Lung (tissue), 12 donors: ENCODE results near the gene PIBF1. TPM values are rescaled to one million over a fixed set of nuclear protein-coding genes. Genes with fewer than 3 reads are reported as not detected.

Experiments
- ATAC-seq: fragments of 200-7000 bp; cut with Tn5 transposase; one replicate; pipeline ENCODE4 v1.9.1; 2020; ENCODE audit warnings: moderate number of reproducible peaks; ENCODE audit not compliant: insufficient read depth, low FRiP score
- DNase-seq, 3 donors: peaks; one replicate each; pipeline ENCODE4 v3.0.0-alpha.2; 2013 to 2017
- H3K27ac ChIP-seq, 2 donors: one replicate each; pipeline ENCODE4 v1.5.1; 2013; ENCODE audit warnings: mild to moderate bottlenecking in 2 of 2, moderate library complexity in 2 of 2, control low read depth in 1 of 2, inconsistent platforms in 1 of 2, low read depth in 1 of 2, low read length in 1 of 2
- H3K27me3 ChIP-seq, 3 donors: one replicate each; pipeline ENCODE4 v1.5.1; 2013; ENCODE audit warnings: low read length in 2 of 3; ENCODE audit not compliant: control insufficient read depth in 3 of 3, insufficient read depth in 3 of 3
- H3K36me3 ChIP-seq, 4 donors: one replicate each; pipeline ENCODE4 v1.5.1; 2013; ENCODE audit warnings: low read length in 4 of 4, mild to moderate bottlenecking in 1 of 4, moderate library complexity in 1 of 4; ENCODE audit not compliant: control insufficient read depth in 4 of 4, insufficient read depth in 4 of 4
- H3K4me1 ChIP-seq, 5 donors: one replicate each; pipeline ENCODE4 v1.5.1; 2013; ENCODE audit warnings: low read length in 5 of 5, mild to moderate bottlenecking in 2 of 5, moderate library complexity in 1 of 5; ENCODE audit not compliant: control insufficient read depth in 5 of 5, insufficient read depth in 5 of 5
- H3K4me3 ChIP-seq: one replicate; pipeline ENCODE4 v1.5.1; 2013; ENCODE audit warnings: mild to moderate bottlenecking, control low read depth, moderate library complexity
- H3K9ac ChIP-seq, 2 donors: one replicate each; pipeline ENCODE4 v1.5.1; 2013; ENCODE audit warnings: low read length in 2 of 2, control low read depth in 1 of 2; ENCODE audit not compliant: insufficient read depth in 1 of 2
- H3K9me3 ChIP-seq, 4 donors: one replicate each; pipeline ENCODE4 v1.5.1; 2013; ENCODE audit warnings: low read length in 3 of 4, mild to moderate bottlenecking in 1 of 4, moderate library complexity in 1 of 4; ENCODE audit not compliant: control insufficient read depth in 4 of 4, insufficient read depth in 3 of 4
- WGBS, 2 donors: extraction: QIAGEN DNeasy Blood & Tissue Kit; methylation state at CpG; one replicate each; pipeline ENCODE4 v1.1.7; 2013; 5-methylcytosine and 5-hydroxymethylcytosine counted together
- polyA plus RNA-seq, 2 donors: library from polyadenylated mRNA; stranded (reverse); fragments of 200-250 nt; gene quantifications; one replicate each; pipeline ENCODE4 v1.2.1, GENCODE V29; 2013
- total RNA-seq, 2 donors: library from RNA; depleted of rRNA in 1 of 2; stranded (reverse); fragments of >200 nt in 1 of 2; gene quantifications; one replicate each; pipeline ENCODE4 v1.2.1, GENCODE V29; 2014 to 2021
- TF ChIP-seq, protein P1 (sequence below): IDR thresholded peaks from 2 replicates; pipeline ENCODE4 v1.5.1; 2012; ENCODE audit warnings: mild to moderate bottlenecking; ENCODE audit errors: control extremely low read depth, extremely low read depth
- donor health status: control.
- donor health status: control.
- donor health status: Bipolar disorder and iron deficiency.
- donor health status: healthy.
- donor health status: DM: yes; HTN: yes; CAD: no.

PIBF1 gene
- total and polyA plus RNA-seq, 4 donors: 8.4 to 61.1 (median 25.6) TPM

DNA sequence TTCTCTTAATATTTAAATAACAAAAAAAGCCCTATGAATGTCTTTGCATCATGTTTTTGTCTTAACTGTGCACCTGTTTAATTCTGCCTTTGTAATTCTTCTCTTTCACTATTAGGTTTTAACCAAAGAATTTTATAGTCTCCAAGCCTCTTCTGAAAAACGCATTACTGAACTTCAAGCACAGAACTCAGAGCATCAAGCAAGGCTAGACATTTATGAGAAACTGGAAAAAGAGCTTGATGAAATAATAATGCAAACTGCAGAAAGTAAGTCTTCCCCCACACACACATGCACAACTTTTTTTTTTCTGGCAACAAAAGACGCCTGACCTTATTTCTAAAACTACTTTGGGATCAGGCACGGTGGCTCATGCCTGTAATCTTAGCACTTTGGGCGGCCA is 126.5 kb downstream of the PIBF1 start:
- Histone ChIP-seq H3K4me1 (no peaks in the 10 kb centered on the region), H3K36me3 (peaks cover 7 to 14% (median 9%) of the 10 kb centered on the region in 4 donors), H3K9me3 (no peaks in the 10 kb centered on the region), H3K9ac (no peak overlapping the region), H3K27me3 (no peaks in the 10 kb centered on the region), H3K4me3 (no peak overlapping the region), H3K27ac (no peak overlapping the region)
- TF ChIP-seq, protein P1, sequence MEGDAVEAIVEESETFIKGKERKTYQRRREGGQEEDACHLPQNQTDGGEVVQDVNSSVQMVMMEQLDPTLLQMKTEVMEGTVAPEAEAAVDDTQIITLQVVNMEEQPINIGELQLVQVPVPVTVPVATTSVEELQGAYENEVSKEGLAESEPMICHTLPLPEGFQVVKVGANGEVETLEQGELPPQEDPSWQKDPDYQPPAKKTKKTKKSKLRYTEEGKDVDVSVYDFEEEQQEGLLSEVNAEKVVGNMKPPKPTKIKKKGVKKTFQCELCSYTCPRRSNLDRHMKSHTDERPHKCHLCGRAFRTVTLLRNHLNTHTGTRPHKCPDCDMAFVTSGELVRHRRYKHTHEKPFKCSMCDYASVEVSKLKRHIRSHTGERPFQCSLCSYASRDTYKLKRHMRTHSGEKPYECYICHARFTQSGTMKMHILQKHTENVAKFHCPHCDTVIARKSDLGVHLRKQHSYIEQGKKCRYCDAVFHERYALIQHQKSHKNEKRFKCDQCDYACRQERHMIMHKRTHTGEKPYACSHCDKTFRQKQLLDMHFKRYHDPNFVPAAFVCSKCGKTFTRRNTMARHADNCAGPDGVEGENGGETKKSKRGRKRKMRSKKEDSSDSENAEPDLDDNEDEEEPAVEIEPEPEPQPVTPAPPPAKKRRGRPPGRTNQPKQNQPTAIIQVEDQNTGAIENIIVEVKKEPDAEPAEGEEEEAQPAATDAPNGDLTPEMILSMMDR: no peak
- no peak for DNase-seq
- 95 to 96% methylated on average over 4 of the region's 4 CpGs for WGBS, 2 donors
- ATAC-seq: no peak

DNA sequence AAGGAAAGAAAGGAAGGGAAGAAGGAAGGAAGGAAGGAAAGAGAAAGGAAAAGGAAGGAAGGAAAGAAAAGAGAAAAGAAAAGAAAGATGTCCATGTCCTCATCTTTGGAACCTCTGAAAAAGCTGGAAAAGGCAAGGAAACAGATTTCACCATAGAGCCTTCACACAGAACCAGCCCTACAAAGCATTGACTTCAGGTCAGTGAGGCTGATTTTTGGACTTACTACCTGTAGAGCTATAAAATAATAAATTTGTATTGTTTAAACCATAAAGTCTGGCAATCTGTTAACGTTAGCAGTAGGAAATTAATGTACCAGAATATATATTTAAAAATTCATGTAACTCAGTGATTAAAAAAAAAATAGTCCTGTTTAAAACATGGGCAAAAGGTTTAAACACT is 130.0 kb downstream of the PIBF1 start:
- Histone ChIP-seq H3K27ac (no peak overlapping the region), H3K9me3 (no peaks in the 10 kb centered on the region), H3K27me3 (no peaks in the 10 kb centered on the region), H3K4me1 (no peaks in the 10 kb centered on the region), H3K9ac (no peak overlapping the region), H3K4me3 (no peak overlapping the region), H3K36me3 (peaks cover 7 to 15% (median 8%) of the 10 kb centered on the region in 4 donors)
- TF ChIP-seq, protein P1: no peak
- ATAC-seq (no peak), DNase-seq (no peak)
- WGBS, 2 donors: 92 to 94% methylated on average over 1 of the region's 1 CpG

DNA sequence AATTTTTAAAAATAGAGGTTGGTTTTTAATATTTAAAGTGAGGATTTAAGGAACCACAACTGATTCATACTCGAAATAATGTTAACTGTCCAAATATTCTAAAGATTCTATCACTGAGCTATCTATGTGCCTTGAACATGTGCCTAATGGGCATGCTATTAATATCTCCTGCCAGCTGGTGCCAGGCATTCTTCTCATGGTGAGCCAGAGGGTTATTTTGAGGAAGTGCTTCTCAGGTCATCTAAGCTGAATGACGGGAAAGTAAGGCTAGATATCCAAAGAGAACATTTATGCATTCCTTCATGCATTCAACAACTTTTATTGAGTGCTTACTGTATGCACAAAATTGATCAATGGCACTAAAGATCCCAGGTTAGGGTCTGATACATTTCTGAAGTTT is 138.2 kb downstream of the PIBF1 start:
- TF ChIP-seq, protein P1: no peak
- H3K36me3 ChIP-seq: peaks cover 6 to 18% (median 6%) of the 10 kb centered on the region in 4 donors
- ATAC-seq: no peak
- H3K27me3 ChIP-seq: no peaks in the 10 kb centered on the region
- H3K4me1 ChIP-seq: no peaks in the 10 kb centered on the region
- H3K9ac ChIP-seq: no peak overlapping the region
- H3K9me3 ChIP-seq: no peaks in the 10 kb centered on the region
- no peak for DNase-seq
- 66 to 68% methylated on average over 2 of the region's 2 CpGs for WGBS, 2 donors
- H3K27ac ChIP-seq: no peak overlapping the region
- H3K4me3 ChIP-seq: no peak overlapping the region

DNA sequence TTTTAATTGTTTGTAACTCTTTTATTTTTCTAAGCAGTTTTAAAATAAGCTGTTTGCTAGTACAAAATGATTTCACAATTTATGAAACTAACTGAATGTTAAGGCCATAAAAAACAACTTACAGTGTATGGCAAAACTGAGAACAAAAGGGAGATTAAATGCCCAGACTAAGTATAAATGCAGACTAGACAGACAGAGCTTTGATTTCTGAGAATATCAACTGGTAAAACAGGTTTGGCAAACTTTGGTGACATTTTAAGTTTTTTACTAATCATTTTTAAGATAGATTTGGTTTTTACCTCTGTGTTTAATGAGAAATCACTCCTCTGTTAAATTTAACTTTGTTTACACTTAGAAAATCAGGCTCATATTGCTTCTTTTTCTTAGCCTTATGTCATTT is 149.4 kb downstream of the PIBF1 start:
- TF ChIP-seq, protein P1: no peak
- no peak overlapping the region for H3K9ac ChIP-seq
- H3K27ac ChIP-seq: no peak overlapping the region
- ATAC-seq (no peak), DNase-seq (peak in 1 of 3 donors; percentile 24)
- H3K4me3 ChIP-seq: no peak overlapping the region
- H3K9me3 ChIP-seq: no peaks in the 10 kb centered on the region
- H3K4me1 ChIP-seq: no peaks in the 10 kb centered on the region
- H3K27me3 ChIP-seq: no peaks in the 10 kb centered on the region
- H3K36me3 ChIP-seq: peaks cover 5 to 7% (median 6%) of the 10 kb centered on the region in 4 donors
